MG63 (cell line): Measurements from ENCODE around the gene GNB1. TPM values are rescaled to one million over a fixed set of nuclear protein-coding genes. Genes with fewer than 3 reads are reported as not detected.
"Not testable (repeated sequence)": the region's sequence is repeated elsewhere in the genome, so short reads cannot be mapped to it uniquely, and the experiment has no call there.

Experiments
- DNase-seq: peaks from one replicate; pipeline ENCODE4 v3.0.0-alpha.2; 2020
- H3K27me3 ChIP-seq: fragments of 250-450 bp; sonication (Bioruptor Pico); 2 replicates; pipeline ENCODE4 v1.5.1; 2020; ENCODE audit warnings: mild to moderate bottlenecking, moderate library complexity
- H3K36me3 ChIP-seq: fragments of 250-450 bp; sonication (Bioruptor Pico); 2 replicates; pipeline ENCODE4 v1.5.1; 2020; ENCODE audit warnings: mild to moderate bottlenecking, moderate library complexity
- H3K4me3 ChIP-seq: fragments of 250-450 bp; sonication (Bioruptor Pico); 2 replicates; pipeline ENCODE4 v1.5.1; 2020; ENCODE audit warnings: mild to moderate bottlenecking, moderate library complexity
- H3K9me3 ChIP-seq: fragments of 250-450 bp; sonication (Bioruptor Pico); 2 replicates; pipeline ENCODE4 v1.5.1; 2020; ENCODE audit warnings: mild to moderate bottlenecking, moderate library complexity
- total RNA-seq: library from RNA; depleted of rRNA; stranded (reverse); fragments of >200 nt; shearing (Covaris generic); gene quantifications from 2 replicates; pipeline ENCODE4 v1.2.3, GENCODE V29; 2014; ENCODE audit warnings: low replicate concordance; rRNA removed

The GNB1 gene
- total RNA-seq, 1 experiment from 2014 or later = 327 TPM

GRCh38 chr1:1742529-1742928 is 148.4 kb downstream of the GNB1 start:
- DNase-seq, H3K36me3 ChIP-seq, H3K27me3 ChIP-seq, H3K4me3 ChIP-seq, H3K9me3 ChIP-seq: not testable (repeated sequence)

GRCh38 chr1:1741013-1741412 is 149.9 kb downstream of the GNB1 start:
- DNase-seq = peak; percentile 81
- H3K4me3 ChIP-seq, H3K36me3 ChIP-seq: not testable (repeated sequence)

DNA sequence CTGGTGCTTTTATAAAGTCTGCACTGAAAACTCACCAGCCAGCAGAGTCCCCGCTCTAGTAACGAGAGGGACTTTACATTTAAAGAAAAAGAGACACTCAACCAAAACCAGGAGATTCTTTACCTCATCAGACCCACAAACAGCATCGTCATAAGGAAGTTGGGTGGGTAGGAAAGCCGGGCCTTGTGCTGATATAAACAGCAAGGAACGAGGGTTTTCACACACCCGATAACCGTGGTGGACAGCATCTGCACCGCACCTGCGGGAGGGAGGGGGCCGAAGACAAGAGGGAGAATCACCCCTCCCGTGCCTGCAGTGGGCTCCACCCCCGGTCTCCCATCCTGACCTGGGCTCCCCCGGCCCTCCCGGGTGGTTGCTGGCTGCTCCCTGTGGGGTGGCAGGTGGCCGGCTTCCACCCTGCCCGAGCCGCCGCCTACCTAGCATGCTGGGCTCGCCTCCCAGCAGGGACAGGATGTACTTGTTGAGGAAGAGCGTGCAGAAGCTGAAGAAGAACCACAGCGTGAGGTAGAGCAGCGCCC is 152.0 kb downstream of the GNB1 start:
- H3K9me3 ChIP-seq, DNase-seq, H3K4me3 ChIP-seq, H3K27me3 ChIP-seq, H3K36me3 ChIP-seq: not testable (repeated sequence)

More at GRCh38 chr1:1741013-1741412, 149.9 kb downstream of the GNB1 start:
- H3K27me3 ChIP-seq, H3K9me3 ChIP-seq: not testable (repeated sequence)

DNA sequence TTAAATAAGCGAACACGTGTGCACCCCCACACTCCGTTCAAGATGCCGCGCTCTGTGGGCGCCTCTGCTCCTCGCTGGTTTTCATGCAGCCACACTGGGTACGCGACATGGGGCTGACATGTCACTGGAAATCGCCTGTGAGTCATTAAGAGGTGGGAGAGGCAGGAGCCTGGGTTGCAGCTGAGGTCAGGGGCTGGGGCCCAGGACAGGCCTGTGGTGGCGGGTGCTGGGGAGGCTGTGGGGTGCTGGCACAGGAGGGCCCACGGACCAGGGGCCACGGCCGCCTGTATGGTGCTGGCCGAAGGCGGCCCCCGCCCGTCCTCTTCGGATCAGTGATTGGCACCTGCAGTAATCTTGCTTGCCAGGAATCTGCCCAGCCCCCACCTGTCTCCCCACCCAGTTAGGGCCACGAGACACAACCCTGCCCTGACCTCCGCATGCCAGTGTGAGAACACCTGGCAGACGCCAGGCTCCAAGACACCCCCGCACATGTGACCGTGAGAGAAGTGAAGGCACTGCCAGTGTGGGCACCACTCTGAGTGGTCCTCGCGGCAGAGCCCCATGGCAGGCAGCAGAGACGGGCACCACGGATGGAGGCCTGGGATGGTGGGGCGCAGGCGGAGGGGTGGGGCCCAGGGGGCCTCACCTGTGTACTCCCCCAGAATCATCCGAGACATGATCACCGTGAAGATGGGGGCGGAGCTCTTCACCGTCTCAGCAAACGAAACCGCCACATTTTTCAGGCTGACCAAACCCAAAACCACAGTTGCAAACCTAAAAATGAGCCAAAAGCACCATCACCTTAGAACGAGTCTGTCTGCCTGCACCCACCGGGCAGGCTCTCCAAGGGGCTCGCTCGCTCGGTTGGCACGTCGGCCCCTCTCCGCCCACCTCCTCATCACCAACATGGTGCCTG is 153.0 kb downstream of the GNB1 start:
- H3K4me3 ChIP-seq, H3K9me3 ChIP-seq, H3K36me3 ChIP-seq, DNase-seq, H3K27me3 ChIP-seq: not testable (repeated sequence)

Other genes starting within 250 kb of the GNB1 start
- 4.5 and 12.8 TPM in 2 replicates for gene CDK11B, start 232.1 kb downstream of the GNB1 start, total RNA-seq
- 14.2 and 21.7 TPM in 2 replicates for gene SLC35E2B, start 198.3 kb downstream of the GNB1 start, total RNA-seq
- gene CDK11A, start 166.7 kb downstream of the GNB1 start, total RNA-seq = 9.6 and 11.1 TPM in 2 replicates
- 37.8 and 61.4 TPM in 2 replicates for gene NADK, start 112.6 kb downstream of the GNB1 start, total RNA-seq
- 0.20 TPM in 1 of 2 replicates, not detected in the other for gene CALML6, start 24.2 kb upstream of the GNB1 start, total RNA-seq
- gene TMEM52, start 28.2 kb upstream of the GNB1 start, total RNA-seq = not detected in 2 replicates
- gene CFAP74, start 112.7 kb upstream of the GNB1 start, total RNA-seq = 0.20 TPM in 1 of 2 replicates, not detected in the other
- not detected in 2 replicates for gene GABRD, start 128.3 kb upstream of the GNB1 start, total RNA-seq
- 5.3 and 12.2 TPM in 2 replicates for gene PRKCZ, start 159.3 kb upstream of the GNB1 start, total RNA-seq